Progenitor cell of endocrine pancreas (in vitro differentiated cells): Measurements from ENCODE around the gene CNTNAP2. TPM values are rescaled to one million over a fixed set of nuclear protein-coding genes. Genes with fewer than 3 reads are reported as not detected.
"Not testable (repeated sequence)": the region's sequence is repeated elsewhere in the genome, so short reads cannot be mapped to it uniquely, and the experiment has no call there.

ENCODE experiments used
- DNase-seq: peaks from one replicate; pipeline ENCODE4 v3.0.0; 2021; ENCODE audit warnings: low spot score; ENCODE audit not compliant: unreplicated experiment
- H3K27ac Mint-ChIP-seq: 2 replicates; pipeline ENCODE4 v1.8.0; 2021; ENCODE audit warnings: mild to moderate bottlenecking, moderate library complexity, mixed read lengths
- H3K27me3 Mint-ChIP-seq: 2 replicates; pipeline ENCODE4 v1.8.0; 2021; ENCODE audit warnings: mixed read lengths
- H3K36me3 Mint-ChIP-seq: 2 replicates; pipeline ENCODE4 v1.8.0; 2022; ENCODE audit warnings: mixed read lengths; ENCODE audit not compliant: insufficient read depth
- H3K4me1 Mint-ChIP-seq: 2 replicates; pipeline ENCODE4 v1.8.0; 2021; ENCODE audit warnings: low read depth, mixed read lengths
- H3K4me3 Mint-ChIP-seq: 2 replicates; pipeline ENCODE4 v1.8.0; 2021; ENCODE audit warnings: low read depth, mild to moderate bottlenecking, moderate library complexity, mixed read lengths
- H3K9me3 Mint-ChIP-seq: 2 replicates; pipeline ENCODE4 v1.8.0; 2021; ENCODE audit warnings: low read depth, mixed read lengths
- total RNA-seq: library from RNA; stranded (reverse); gene quantifications from 2 replicates; pipeline ENCODE4 v1.2.1, GENCODE V29; 2021
- TF ChIP-seq, protein P1 (sequence below): fragments of 200-600 bp; sonication (generic); IDR thresholded peaks from one replicate; pipeline ENCODE4 v1.5.0; 2021; ENCODE audit warnings: antibody characterized with exemption, mild to moderate bottlenecking; ENCODE audit not compliant: unreplicated experiment

CNTNAP2 gene
- total RNA-seq, 1 donor from 2014 or later: 6.5 TPM

DNA sequence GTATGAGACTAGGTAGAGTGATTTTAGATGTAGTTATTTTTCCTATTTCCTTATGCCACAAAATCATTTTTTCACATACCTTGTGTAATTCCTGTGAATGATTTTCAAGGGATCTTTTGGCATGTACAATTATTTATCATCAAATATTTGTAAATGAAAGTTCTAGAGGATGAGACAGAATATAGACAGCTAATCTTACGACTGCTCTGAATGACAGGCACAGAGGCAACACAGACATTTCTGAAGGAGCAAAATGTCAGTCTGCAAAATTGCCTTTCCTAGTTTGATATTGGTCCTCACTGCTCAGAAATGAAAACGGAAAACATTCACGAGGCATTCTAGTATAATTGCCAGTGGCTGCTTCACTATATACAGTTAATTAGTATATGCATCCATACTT, 1663.3 kb downstream of the CNTNAP2 start:
- Mint-ChIP-seq H3K36me3 (no peaks in the 10 kb centered on the region), H3K4me1 (peaks cover 3% of the 10 kb centered on the region)

DNA sequence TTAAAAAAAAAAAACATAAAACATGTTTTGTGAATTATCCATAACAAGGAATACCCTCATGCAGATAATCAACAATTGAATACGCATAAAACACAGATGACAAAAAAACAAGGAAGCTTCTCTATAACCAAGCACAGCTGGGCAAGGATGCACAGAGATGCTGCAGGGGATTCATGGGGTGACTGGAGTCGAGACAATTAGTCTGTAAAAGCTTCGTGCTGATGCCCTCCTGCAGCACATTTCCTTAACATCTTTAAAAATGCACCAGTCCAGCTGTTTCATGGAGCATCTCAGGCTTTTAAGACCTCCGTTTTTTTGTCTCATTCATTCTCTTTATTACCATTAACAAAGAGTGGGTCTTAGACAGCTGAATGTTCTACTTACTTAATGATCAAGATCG, 1680.0 kb downstream of the CNTNAP2 start:
- H3K27ac Mint-ChIP-seq: no peak overlapping the region
- H3K36me3 Mint-ChIP-seq: no peaks in the 10 kb centered on the region
- no peaks in the 10 kb centered on the region for H3K9me3 Mint-ChIP-seq
- DNase-seq: no peak
- H3K27me3 Mint-ChIP-seq: no peaks in the 10 kb centered on the region
- TF ChIP-seq, protein P1, sequence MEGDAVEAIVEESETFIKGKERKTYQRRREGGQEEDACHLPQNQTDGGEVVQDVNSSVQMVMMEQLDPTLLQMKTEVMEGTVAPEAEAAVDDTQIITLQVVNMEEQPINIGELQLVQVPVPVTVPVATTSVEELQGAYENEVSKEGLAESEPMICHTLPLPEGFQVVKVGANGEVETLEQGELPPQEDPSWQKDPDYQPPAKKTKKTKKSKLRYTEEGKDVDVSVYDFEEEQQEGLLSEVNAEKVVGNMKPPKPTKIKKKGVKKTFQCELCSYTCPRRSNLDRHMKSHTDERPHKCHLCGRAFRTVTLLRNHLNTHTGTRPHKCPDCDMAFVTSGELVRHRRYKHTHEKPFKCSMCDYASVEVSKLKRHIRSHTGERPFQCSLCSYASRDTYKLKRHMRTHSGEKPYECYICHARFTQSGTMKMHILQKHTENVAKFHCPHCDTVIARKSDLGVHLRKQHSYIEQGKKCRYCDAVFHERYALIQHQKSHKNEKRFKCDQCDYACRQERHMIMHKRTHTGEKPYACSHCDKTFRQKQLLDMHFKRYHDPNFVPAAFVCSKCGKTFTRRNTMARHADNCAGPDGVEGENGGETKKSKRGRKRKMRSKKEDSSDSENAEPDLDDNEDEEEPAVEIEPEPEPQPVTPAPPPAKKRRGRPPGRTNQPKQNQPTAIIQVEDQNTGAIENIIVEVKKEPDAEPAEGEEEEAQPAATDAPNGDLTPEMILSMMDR: no peak
- no peaks in the 10 kb centered on the region for H3K4me1 Mint-ChIP-seq
- H3K4me3 Mint-ChIP-seq: no peak overlapping the region

More for the DNA sequence above, 1663.3 kb downstream of the CNTNAP2 start:
- H3K4me3 Mint-ChIP-seq: no peak overlapping the region
- peaks cover 3% of the 10 kb centered on the region for H3K9me3 Mint-ChIP-seq
- no peak overlapping the region for H3K27ac Mint-ChIP-seq
- no peaks in the 10 kb centered on the region for H3K27me3 Mint-ChIP-seq
- DNase-seq: no peak
- TF ChIP-seq, protein P1: no peak

DNA sequence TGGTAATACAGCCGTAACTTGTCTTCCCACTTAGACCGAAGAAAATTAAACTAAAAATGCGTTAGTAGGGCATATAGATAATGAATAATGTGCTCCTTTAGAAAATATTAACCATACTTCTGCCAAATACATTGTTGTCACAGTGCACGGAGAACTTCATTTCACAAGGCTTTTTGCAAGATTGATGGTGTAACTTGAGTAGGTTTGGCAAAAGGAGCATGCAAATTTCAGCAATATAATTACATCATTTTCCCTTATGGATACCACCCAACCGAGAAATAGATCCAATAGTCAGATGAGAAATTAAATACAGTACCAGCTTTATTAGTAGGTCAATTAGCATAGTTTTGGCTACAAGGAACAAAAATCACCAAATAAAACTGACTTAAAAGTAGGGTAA, 1681.4 kb downstream of the CNTNAP2 start:
- H3K27ac Mint-ChIP-seq: no peak overlapping the region
- TF ChIP-seq, protein P1: no peak
- no peaks in the 10 kb centered on the region for H3K9me3 Mint-ChIP-seq
- no peaks in the 10 kb centered on the region for H3K4me1 Mint-ChIP-seq
- H3K4me3 Mint-ChIP-seq: no peak overlapping the region
- no peaks in the 10 kb centered on the region for H3K27me3 Mint-ChIP-seq
- no peaks in the 10 kb centered on the region for H3K36me3 Mint-ChIP-seq
- DNase-seq: no peak

DNA sequence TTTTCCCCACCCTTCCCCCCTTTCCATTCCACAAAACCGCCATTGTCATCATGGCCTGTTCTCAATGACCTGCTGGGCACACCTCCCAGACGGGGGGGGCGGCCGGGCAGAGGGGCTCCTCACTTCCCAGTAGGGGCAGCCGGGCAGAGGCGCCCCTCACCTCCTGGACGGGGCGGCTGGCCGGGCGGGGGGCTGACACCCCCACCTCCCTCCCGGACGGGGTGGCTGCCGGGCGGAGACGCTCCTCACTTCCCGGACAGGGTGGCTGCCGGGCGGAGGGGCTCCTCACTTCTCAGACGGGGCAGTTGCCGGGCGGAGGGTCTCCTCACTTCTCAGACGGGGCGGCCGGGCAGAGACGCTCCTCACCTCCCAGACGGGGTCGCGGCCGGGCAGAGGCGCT, 1685.2 kb downstream of the CNTNAP2 start:
- not testable (repeated sequence) for H3K36me3 Mint-ChIP-seq, H3K27ac Mint-ChIP-seq, H3K4me1 Mint-ChIP-seq, H3K27me3 Mint-ChIP-seq, H3K4me3 Mint-ChIP-seq, DNase-seq, H3K9me3 Mint-ChIP-seq

DNA sequence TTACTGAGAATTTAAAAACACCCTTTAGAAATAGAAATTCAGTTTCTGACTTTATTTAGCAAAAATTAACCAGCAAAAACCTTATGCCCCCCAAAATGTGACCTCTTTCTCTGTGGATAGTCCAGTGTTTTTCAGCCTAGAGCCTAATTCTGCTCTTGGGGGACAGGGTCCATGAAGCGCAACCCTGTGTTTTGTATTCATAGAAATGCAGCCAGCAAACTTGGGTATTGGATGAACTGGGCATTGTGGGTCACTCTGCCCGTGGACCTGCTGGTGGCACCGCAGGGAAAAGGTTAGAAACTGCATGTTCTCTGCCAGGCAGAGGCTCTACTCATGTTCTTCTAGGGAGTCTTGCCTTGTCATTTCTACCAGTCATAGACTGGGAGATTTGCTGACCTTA, 1686.5 kb downstream of the CNTNAP2 start:
- Mint-ChIP-seq H3K9me3 (peaks cover 8% of the 10 kb centered on the region), H3K36me3 (no peaks in the 10 kb centered on the region), H3K27ac (no peak overlapping the region), H3K4me1 (no peaks in the 10 kb centered on the region), H3K4me3 (no peak overlapping the region), H3K27me3 (no peaks in the 10 kb centered on the region)
- TF ChIP-seq, protein P1: no peak
- no peak for DNase-seq

DNA sequence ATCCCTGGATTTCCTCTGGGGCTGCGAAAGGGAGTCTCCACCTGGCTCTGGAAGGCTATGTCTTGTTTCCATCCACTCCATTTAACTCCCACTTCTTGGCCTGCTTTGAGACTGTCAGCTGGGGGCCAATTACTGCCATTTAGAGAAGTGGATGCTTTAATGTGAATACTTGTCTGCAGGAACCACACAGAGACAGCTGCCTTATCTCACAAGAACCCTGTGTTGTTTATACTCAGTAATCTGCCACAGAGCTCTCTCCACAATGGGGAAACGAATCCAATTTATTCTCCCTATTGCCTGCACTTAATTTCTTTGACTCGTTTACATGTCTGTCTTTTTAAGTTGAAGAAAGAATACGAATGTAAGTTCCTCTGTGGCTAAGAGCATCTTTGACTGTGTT, 1687.0 kb downstream of the CNTNAP2 start:
- H3K9me3 Mint-ChIP-seq: peaks cover 8% of the 10 kb centered on the region
- no peak for DNase-seq
- no peaks in the 10 kb centered on the region for H3K27me3 Mint-ChIP-seq
- no peaks in the 10 kb centered on the region for H3K4me1 Mint-ChIP-seq
- TF ChIP-seq, protein P1: no peak
- no peak overlapping the region for H3K27ac Mint-ChIP-seq
- no peak overlapping the region for H3K4me3 Mint-ChIP-seq
- H3K36me3 Mint-ChIP-seq: no peaks in the 10 kb centered on the region
